HG03460 (cell line): ENCODE data around the gene TRPC4AP.
"Not testable (repeated sequence)": the region's sequence is repeated elsewhere in the genome, so short reads cannot be mapped to it uniquely, and the experiment has no call there.

Experiments used
- ATAC-seq: cut with Tn5 transposase; IDR thresholded peaks from one replicate; pipeline ENCODE4 v1.9.1; 2021; ENCODE audit not compliant: unreplicated experiment

The TRPC4AP gene

DNA sequence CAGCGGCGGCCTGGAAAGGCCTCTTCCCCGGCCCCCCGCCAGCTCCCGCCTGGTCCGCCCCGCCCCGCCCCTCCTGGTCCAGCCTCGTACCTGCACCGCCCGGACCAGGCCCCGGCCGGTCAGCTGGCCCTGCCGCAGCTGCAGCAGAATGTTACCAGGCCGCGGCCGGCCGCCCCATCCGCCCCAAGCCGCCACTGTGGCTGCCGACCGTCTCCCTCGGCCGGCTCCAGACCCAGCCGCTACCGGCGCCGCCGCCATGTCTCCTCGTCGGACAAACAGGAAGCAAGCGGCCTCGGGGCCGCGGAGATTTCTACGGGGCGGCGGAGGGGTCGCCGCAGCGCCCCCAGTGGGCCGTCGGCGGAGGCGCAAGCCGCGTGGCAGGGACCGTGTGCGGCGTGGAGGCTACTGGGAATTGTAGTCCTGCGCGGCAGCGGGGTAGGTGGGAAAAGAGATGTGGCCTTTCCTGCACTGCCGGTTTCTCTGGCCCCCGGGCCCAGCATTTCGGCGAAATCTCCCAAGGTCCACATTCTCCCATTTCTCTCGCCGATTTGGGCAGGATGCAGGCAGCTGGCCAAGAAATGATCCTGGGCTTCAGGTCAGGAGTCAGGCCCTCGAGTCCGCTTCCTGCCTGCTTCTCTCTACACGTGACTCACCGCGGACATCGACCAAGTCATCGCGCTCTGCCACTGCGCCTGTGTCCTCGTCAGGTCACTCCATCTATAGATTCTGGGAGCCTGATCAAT, at the start of gene TRPC4AP:
Gene TRPC4AP (minus strand): TSS at position 284 of the 743 bp plus-strand sequence. CDS start 26 bp downstream, at position 258.
- ATAC-seq, result peak; percentile 88

- ATAC-seq, result no peak
Measured at GRCh38 chr20:35135867-35136586, 43.4 kb upstream of the TRPC4AP start.

GRCh38 chr20:35134880-35135279, 42.3 kb upstream of the TRPC4AP start:
- ATAC-seq, result no peak

- no peak for ATAC-seq
Measured at GRCh38 chr20:35134472-35134871, 41.9 kb upstream of the TRPC4AP start.

GRCh38 chr20:35133735-35134134, 41.1 kb upstream of the TRPC4AP start:
- ATAC-seq, result no peak

- no peak for ATAC-seq
Measured at GRCh38 chr20:35133031-35133430, 40.4 kb upstream of the TRPC4AP start.

- no peak for ATAC-seq
Measured at GRCh38 chr20:35131934-35132333, 39.3 kb upstream of the TRPC4AP start.

GRCh38 chr20:35129647-35130069, 37.1 kb upstream of the TRPC4AP start:
- ATAC-seq, result no peak

GRCh38 chr20:35125753-35126152, 33.1 kb upstream of the TRPC4AP start:
- ATAC-seq, result no peak

DNA sequence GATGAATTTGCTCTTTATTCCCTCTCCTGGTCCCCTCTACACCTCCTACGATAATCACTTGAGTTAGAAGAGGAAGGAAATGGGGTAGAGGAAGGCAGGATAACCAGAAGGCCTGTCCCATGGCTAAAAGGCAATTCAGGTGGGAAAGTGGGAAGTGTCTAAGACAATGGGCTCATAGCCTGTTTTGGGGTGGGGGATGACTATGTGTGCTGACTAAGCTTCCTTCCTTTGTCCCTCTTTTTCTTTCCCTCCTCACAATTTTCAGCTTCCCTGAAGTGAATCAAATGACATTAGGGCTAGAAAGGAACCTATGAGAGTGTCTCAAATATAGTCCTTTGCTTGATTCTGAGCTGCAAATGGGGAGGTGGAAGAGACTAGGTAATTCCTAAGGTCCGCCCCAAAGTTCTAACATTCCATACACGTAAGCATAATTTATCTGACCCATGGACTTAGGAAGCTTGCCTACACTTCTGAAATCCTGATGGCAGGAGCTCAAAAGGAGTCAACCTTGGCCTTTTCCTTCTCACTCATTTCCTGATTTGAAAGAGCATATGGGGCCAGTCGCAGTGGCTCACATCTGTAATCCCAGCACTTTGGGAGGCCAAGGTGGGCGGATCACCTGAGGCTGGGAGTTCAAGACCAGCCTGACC, 30.3 kb upstream of the TRPC4AP start:
- ATAC-seq, result no peak

GRCh38 chr20:35121186-35121585, 28.6 kb upstream of the TRPC4AP start:
- no peak for ATAC-seq

GRCh38 chr20:35120012-35120701, 27.6 kb upstream of the TRPC4AP start:
- ATAC-seq, result no peak

DNA sequence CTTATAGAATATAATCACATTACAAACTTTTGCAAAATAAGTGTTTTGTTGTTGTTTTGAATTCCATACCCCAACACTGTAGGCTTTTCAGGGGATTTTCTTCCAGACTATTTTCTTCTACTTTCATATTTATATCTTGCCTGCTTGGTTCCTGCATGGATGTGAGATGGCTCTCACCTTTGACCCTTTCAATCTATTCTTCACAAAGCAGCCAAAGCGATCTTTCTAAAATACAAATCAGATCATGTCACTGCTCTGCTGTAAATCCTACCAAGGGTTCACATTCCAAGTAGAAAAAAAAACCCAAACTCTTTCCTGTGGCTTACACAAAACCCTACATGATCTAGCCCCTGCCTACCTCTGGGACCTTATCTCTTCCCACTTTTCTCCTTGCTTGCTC, 25.0 kb upstream of the TRPC4AP start:
- ATAC-seq, result no peak

DNA sequence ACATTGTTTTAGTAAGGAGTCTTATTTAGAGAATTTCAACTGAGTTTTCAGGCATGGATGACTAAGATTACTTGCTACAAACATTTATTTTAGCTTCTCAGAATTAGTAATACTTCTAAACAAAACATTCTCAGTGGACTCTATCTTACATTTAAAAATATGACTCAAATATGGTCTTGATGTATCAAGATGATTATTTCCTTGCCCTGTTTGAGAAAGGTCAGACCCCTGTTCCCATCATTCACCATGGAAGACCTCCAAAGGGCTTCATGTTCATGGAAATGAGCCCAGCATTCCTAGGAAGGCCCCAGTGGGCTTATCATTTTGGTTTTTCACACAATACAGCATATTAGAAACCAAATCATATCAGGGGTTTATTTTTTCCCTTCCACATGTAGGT, 24.6 kb upstream of the TRPC4AP start:
- no peak for ATAC-seq

GRCh38 chr20:35116258-35116657, 23.7 kb upstream of the TRPC4AP start:
- no peak for ATAC-seq

DNA sequence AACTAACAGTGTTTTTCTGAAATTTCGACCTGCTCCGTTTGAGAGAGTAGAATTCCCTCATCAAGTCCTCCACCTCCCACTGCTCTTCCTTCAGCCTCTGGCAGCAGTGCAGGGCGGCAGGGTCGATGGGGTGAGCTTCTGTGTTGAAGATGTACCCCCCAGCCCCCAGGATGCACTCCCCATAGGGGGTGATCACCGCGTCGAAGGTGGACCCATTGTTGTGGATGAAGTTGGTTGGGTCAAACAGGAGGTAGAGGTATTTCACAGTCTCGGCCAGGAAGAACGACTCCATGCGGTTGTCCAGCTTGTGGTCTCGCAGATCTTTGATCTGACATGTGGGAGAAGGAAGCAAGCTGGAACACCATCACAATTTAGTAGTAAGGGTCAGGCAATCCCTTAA, 23.0 kb upstream of the TRPC4AP start:
- ATAC-seq, result no peak

- ATAC-seq, result not testable (repeated sequence)
Measured at GRCh38 chr20:35112276-35112675, 19.7 kb upstream of the TRPC4AP start.

DNA sequence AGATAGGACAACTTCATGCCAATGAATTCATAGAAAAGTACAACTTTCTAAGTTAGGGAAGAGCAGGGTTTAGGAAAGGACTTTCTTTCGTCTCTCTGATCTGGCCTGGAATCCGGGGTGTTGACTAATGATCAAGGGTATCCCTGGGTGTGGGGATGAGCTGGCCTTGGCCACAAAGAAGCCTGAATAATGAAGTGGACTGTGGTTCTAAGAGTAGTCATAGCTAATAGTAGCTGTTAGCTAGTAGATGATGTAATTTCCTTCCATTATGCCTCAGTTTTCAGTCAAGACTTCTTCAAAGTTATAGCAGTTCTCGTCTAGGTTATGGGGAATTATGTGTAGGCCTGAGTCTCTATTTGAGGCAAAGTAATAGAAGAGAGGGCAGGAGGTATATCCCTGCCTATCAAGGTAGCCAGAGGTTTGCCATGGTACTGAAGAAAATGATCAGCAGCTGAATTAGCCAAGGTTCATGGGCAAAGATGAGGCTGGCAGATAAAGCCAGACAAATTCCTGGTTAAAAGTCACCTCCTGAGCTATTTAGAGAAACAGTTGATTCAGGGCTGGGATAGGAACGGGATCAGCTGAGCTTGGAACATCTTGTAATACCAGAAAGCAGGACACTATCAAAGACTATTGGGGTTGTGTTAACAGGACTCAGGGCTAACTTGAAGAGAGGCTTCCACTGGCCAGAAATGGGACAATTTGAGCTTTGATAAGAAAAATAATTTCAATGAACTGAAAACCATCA, 18.7 kb upstream of the TRPC4AP start:
- ATAC-seq, result no peak

- no peak for ATAC-seq
Measured at GRCh38 chr20:35108921-35109320, 16.3 kb upstream of the TRPC4AP start.

DNA sequence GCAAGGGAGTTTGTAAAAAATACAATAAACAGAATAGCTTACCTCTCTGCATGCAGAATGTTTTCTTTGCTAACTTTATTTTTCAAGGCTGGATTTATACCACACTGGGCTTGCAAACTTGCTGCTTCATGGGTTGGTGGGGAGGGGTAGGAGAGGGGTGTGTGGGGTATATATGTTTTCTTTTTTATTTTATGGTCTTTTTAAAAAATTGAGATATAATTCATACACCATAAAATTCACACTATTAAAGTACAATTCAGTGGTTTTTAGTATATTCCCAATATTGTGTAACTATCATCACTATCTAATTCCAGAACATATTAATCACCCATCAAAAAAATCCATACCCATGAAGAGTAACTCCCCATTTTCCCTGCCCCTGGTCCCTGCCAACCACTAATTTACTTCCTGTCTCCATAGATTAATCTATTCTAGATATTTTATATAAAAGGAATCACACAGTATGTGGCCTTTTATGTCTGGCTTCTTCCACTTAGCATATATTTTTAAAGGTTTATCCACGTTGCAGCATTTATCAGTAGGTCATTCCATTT, 14.3 kb upstream of the TRPC4AP start:
- ATAC-seq, result no peak
